Kidney (tissue), 14 donors: ENCODE results near the gene C17orf113. TPM values are rescaled to one million over a fixed set of nuclear protein-coding genes. Genes with fewer than 3 reads are reported as not detected.

Source experiments
- DNase-seq, 5 donors: peaks; one replicate each; pipeline ENCODE4 v3.0.0-alpha.2; 2013 to 2020
- FAIRE-seq: peaks from 2 replicates; lab custom pipeline; 2012; peaks lifted over from hg19 to GRCh38; lab: Jason Lieb, UNC
- H3K27ac ChIP-seq, 2 donors: one replicate each; pipeline ENCODE4 v1.7.0; 2013; ENCODE audit warnings: low read depth in 2 of 2, low read length in 2 of 2, inconsistent platforms in 1 of 2
- H3K27me3 ChIP-seq: one replicate; pipeline ENCODE4 v1.7.1; 2013; ENCODE audit warnings: low read length, inconsistent platforms; ENCODE audit not compliant: control insufficient read depth, insufficient read depth
- H3K36me3 ChIP-seq, 3 donors: one replicate each; pipeline versions ENCODE4 v1.7.0 to v1.7.1; 2013; ENCODE audit warnings: low read length in 3 of 3, control low read depth in 1 of 3, inconsistent platforms in 1 of 3; ENCODE audit not compliant: insufficient read depth in 3 of 3, control insufficient read depth in 2 of 3
- H3K4me1 ChIP-seq, 3 donors: one replicate each; pipeline versions ENCODE4 v1.7.0 to v1.7.1; 2013; ENCODE audit warnings: low read length in 3 of 3, inconsistent platforms in 1 of 3, low read depth in 1 of 3; ENCODE audit not compliant: control insufficient read depth in 2 of 3, insufficient read depth in 2 of 3
- H3K4me3 ChIP-seq, 3 donors: one replicate each; pipeline versions ENCODE4 v1.7.0 to v1.8.1; 2013; ENCODE audit warnings: low read length in 3 of 3, control low read depth in 1 of 3, inconsistent platforms in 1 of 3
- H3K9ac ChIP-seq, 3 donors: one replicate each; pipeline versions ENCODE4 v1.7.0 to v1.7.1; 2013; ENCODE audit warnings: low read length in 3 of 3, control low read depth in 1 of 3, inconsistent platforms in 1 of 3
- H3K9me3 ChIP-seq, 3 donors: one replicate each; pipeline versions ENCODE4 v1.7.0 to v1.7.1; 2013; ENCODE audit warnings: low read length in 3 of 3, control low read depth in 1 of 3, inconsistent platforms in 1 of 3; ENCODE audit not compliant: control insufficient read depth in 2 of 3, insufficient read depth in 1 of 3
- CTCF ChIP-seq: IDR thresholded peaks from 3 replicates; pipeline ENCODE4 v1.5.1; 2012; ENCODE audit warnings: mild to moderate bottlenecking, moderate library complexity, borderline replicate concordance; ENCODE audit not compliant: insufficient read depth; ENCODE audit errors: extremely low read depth
- intact Hi-C: fragments of 100-400 bp; cut with DNase I; formaldehyde crosslinking; loops from one replicate; pipeline ENCODE4 v1.11.1; 2022
- polyA plus RNA-seq: library from polyadenylated mRNA; stranded (reverse); fragments of 350-450 nt; fragmentation: Illumina TruSeq; extraction: RNeasy Lipid Tissue Mini Kit (QIAGEN cat#74804); gene quantifications from one replicate; pipeline ENCODE4 v1.2.3, GENCODE V29; 2014; ENCODE audit warnings: low read depth, low replicate concordance; ENCODE audit not compliant: insufficient read depth
- total RNA-seq: library from RNA; stranded (reverse); fragmentation: NEBNext Ultra II Directional; extraction: Animal tissue kit (Norgen Biotek cat#: 25700); gene quantifications from one replicate; pipeline ENCODE4 v1.2.1, GENCODE V29; 2021
- donor health status: control.
- donor health status: control.
- donor health status: control.
- donor health status: control.
- donor health status: control.
- donor health status: DM: yes; HTN: yes; CAD: no.
- donor health status: Normal renal cell carcinoma (clear cell type).

C17orf113 gene
- total and polyA plus RNA-seq, 2 donors from 2014 or later: 1.1 to 3.8 TPM

GRCh38 chr17:42062681-42063080 is 12.3 kb upstream of the C17orf113 start:
- no peak for TF ChIP-seq CTCF
- no peak for DNase-seq
- H3K27ac ChIP-seq: no peak overlapping the region

GRCh38 chr17:42061646-42062487 is 11.5 kb upstream of the C17orf113 start:
- intact Hi-C loops: no loop called here
- TF ChIP-seq CTCF: no peak
- H3K4me3 ChIP-seq: no peak overlapping the region
- no peak overlapping the region for H3K9ac ChIP-seq
- H3K9me3 ChIP-seq: no peaks in the 10 kb centered on the region
- H3K4me1 ChIP-seq: no peaks in the 10 kb centered on the region
- H3K27ac ChIP-seq: no peak overlapping the region
- FAIRE-seq: no peak
- H3K27me3 ChIP-seq: no peaks in the 10 kb centered on the region
- H3K36me3 ChIP-seq: no peaks in the 10 kb centered on the region
- DNase-seq: no peak

More at GRCh38 chr17:42062681-42063080, 12.3 kb upstream of the C17orf113 start:
- intact Hi-C loops: no loop called here
- no peak overlapping the region for H3K9ac ChIP-seq
- no peaks in the 10 kb centered on the region for H3K27me3 ChIP-seq
- H3K4me1 ChIP-seq: no peaks in the 10 kb centered on the region
- H3K9me3 ChIP-seq: no peaks in the 10 kb centered on the region
- FAIRE-seq: no peak
- H3K36me3 ChIP-seq: no peaks in the 10 kb centered on the region
- no peak overlapping the region for H3K4me3 ChIP-seq

GRCh38 chr17:42060231-42060630 is 9.8 kb upstream of the C17orf113 start:
- intact Hi-C loops: no loop called here
- TF ChIP-seq CTCF: no peak
- DNase-seq (no peak), FAIRE-seq (no peak)
- no peaks in the 10 kb centered on the region for H3K36me3 ChIP-seq
- no peak overlapping the region for H3K9ac ChIP-seq
- H3K27me3 ChIP-seq: no peaks in the 10 kb centered on the region
- no peak overlapping the region for H3K4me3 ChIP-seq
- no peaks in the 10 kb centered on the region for H3K9me3 ChIP-seq
- no peak overlapping the region for H3K27ac ChIP-seq
- no peaks in the 10 kb centered on the region for H3K4me1 ChIP-seq
